Measurements from ENCODE around the gene TRIM15.
"Not testable (repeated sequence)": the region's sequence is repeated elsewhere in the genome, so short reads cannot be mapped to it uniquely, and the experiment has no call there.

The TRIM15 gene

GRCh38 chr6:30163918-30164654 is 740 bp downstream of the TRIM15 start:
- no peak for DNase-seq

- DNase-seq: no peak
Observed at GRCh38 chr6:30164714-30165113, 1.4 kb downstream of the TRIM15 start.

GRCh38 chr6:30165238-30165637 is 1.9 kb downstream of the TRIM15 start:
- DNase-seq: not testable (repeated sequence)

- DNase-seq: no peak
Observed at GRCh38 chr6:30167101-30167500, 3.8 kb downstream of the TRIM15 start.

GRCh38 chr6:30168741-30169140 is 5.4 kb downstream of the TRIM15 start:
- DNase-seq: no peak

GRCh38 chr6:30169658-30170614 is 6.6 kb downstream of the TRIM15 start:
- no peak for DNase-seq

GRCh38 chr6:30171677-30172471 is 8.5 kb downstream of the TRIM15 start:
- peak; percentile 30 for DNase-seq

GRCh38 chr6:30172681-30173080 is 9.3 kb downstream of the TRIM15 start:
- DNase-seq: no peak

- no peak for DNase-seq
Observed at GRCh38 chr6:30175765-30176164, 12.4 kb downstream of the TRIM15 start.

GRCh38 chr6:30178837-30179236 is 15.5 kb downstream of the TRIM15 start:
- no peak for DNase-seq

GRCh38 chr6:30180145-30180544 is 16.8 kb downstream of the TRIM15 start:
- no peak for DNase-seq

- no peak for DNase-seq
Observed at GRCh38 chr6:30184417-30185031, 21.2 kb downstream of the TRIM15 start.

- no peak for DNase-seq
Observed at GRCh38 chr6:30185846-30186484, 22.6 kb downstream of the TRIM15 start.

- DNase-seq: no peak
Observed at GRCh38 chr6:30188541-30188940, 25.2 kb downstream of the TRIM15 start.

GRCh38 chr6:30192076-30192475 is 28.7 kb downstream of the TRIM15 start:
- DNase-seq: no peak

- DNase-seq: no peak
Observed at GRCh38 chr6:30194797-30195690, 31.7 kb downstream of the TRIM15 start.

- DNase-seq: no peak
Observed at GRCh38 chr6:30195951-30196350, 32.6 kb downstream of the TRIM15 start.

GRCh38 chr6:30196376-30196775 is 33.0 kb downstream of the TRIM15 start:
- no peak for DNase-seq

GRCh38 chr6:30198166-30199084 is 35.1 kb downstream of the TRIM15 start:
- DNase-seq: no peak

Measured in femur (tissue), 1 donor.